Loucy (cell line): ENCODE data around the gene COBLL1.

Source experiments
- EZH2phosphoT487 ChIP-seq: fragments of 200-600 bp; IDR thresholded peaks from 2 replicates; pipeline ENCODE4 v1.6.1; 2018; ENCODE audit warnings: antibody characterized with exemption, mild to moderate bottlenecking, moderate library complexity, borderline replicate concordance
- TF ChIP-seq, protein P1 (sequence below): fragments of 200-600 bp; sonication (generic); conservative IDR thresholded peaks from 2 replicates; pipeline ENCODE4 v1.5.1; 2014; ENCODE audit warnings: mild to moderate bottlenecking, antibody characterized with exemption, low read length

DNA sequence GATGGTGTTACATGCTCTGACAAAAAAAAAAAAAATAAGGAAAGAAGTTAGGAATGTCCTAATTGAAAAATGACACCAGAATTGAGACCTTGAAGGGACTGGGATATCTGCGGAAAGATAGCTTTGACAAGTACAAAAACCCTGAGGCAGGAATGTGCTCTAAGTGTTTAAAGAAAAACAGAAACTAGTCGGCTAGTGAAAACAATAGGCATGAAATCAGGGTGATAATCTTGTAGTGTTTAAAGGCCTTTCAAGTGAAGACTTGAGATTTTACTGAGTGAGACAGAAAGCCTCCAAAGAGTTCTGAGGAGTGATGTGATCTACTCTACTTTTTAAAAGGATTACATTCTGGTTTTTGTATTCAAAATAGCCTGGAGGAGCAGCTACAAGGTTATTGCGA is 107.4 kb downstream of the COBLL1 start:
- TF ChIP-seq, protein P1, sequence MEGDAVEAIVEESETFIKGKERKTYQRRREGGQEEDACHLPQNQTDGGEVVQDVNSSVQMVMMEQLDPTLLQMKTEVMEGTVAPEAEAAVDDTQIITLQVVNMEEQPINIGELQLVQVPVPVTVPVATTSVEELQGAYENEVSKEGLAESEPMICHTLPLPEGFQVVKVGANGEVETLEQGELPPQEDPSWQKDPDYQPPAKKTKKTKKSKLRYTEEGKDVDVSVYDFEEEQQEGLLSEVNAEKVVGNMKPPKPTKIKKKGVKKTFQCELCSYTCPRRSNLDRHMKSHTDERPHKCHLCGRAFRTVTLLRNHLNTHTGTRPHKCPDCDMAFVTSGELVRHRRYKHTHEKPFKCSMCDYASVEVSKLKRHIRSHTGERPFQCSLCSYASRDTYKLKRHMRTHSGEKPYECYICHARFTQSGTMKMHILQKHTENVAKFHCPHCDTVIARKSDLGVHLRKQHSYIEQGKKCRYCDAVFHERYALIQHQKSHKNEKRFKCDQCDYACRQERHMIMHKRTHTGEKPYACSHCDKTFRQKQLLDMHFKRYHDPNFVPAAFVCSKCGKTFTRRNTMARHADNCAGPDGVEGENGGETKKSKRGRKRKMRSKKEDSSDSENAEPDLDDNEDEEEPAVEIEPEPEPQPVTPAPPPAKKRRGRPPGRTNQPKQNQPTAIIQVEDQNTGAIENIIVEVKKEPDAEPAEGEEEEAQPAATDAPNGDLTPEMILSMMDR, result no peak
- no peak for TF ChIP-seq EZH2phosphoT487
